Prostate gland (tissue), 2 donors: ENCODE measurements around the gene DACH1. TPM values are rescaled to one million over a fixed set of nuclear protein-coding genes. Genes with fewer than 3 reads are reported as not detected.

Experiments used
- DNase-seq: peaks from one replicate; pipeline ENCODE4 v3.0.0-alpha.2; 2019; ENCODE audit warnings: low spot score
- H3K27ac ChIP-seq, 2 donors: fragments of 200-600 bp; sonication (generic); 2 replicates each; pipeline ENCODE4 v1.5.1; 2017 to 2019
- H3K27me3 ChIP-seq: fragments of 200-600 bp; sonication (generic); replicated peaks from 2 replicates; pipeline ENCODE4 v1.5.1; 2019; ENCODE audit not compliant: insufficient read depth
- H3K36me3 ChIP-seq, 2 donors: fragments of 200-600 bp; sonication (generic); 1 replicate in 1 of 2; 2 replicates in 1 of 2; pipeline versions ENCODE4 v1.5.1 to v1.8.1; 2017 to 2019
- H3K4me1 ChIP-seq: fragments of 200-600 bp; sonication (generic); replicated peaks from 2 replicates; pipeline ENCODE4 v1.5.1; 2019
- H3K4me3 ChIP-seq, 2 donors: fragments of 200-600 bp; sonication (generic); 2 replicates each; pipeline ENCODE4 v1.5.1; 2017 to 2019
- H3K9me3 ChIP-seq: fragments of 200-600 bp; sonication (generic); 2 replicates; pipeline ENCODE4 v1.5.1; 2017
- POLR2A ChIP-seq: fragments of 450-650 bp; IDR thresholded peaks from one replicate; pipeline ENCODE4 v1.6.1; 2016; ENCODE audit warnings: antibody characterized with exemption, mild to moderate bottlenecking
- POLR2AphosphoS5 ChIP-seq: sonication (generic); formaldehyde crosslinking; IDR thresholded peaks from one replicate; pipeline ENCODE4 v1.6.1; 2017; ENCODE audit warnings: antibody characterized with exemption
- WGBS: methylation state at CpG from one replicate; pipeline ENCODE4 v1.1.5; 2018; 5-methylcytosine and 5-hydroxymethylcytosine counted together
- intact Hi-C: fragments of 100-400 bp; cut with DNase I; formaldehyde crosslinking; loops from one replicate; pipeline ENCODE4 v1.14.2; 2022
- total RNA-seq, 2 donors: library from RNA; depleted of rRNA; stranded (reverse); fragments of >200 nt; gene quantifications; one replicate each; pipeline ENCODE4 v1.1.0, GENCODE V29; 2016
- TF ChIP-seq, protein P1 (sequence below), 4 experiments: fragments of 200-600 bp in 2 of 4; fragments of 450-650 bp in 2 of 4; sonication (generic) in 2 of 4; IDR thresholded peaks; 1 replicate in 3 of 4; 2 replicates in 1 of 4; pipeline ENCODE4 v1.5.1; 2016 to 2019; ENCODE audit warnings: antibody characterized with exemption in 4 of 4, mild to moderate bottlenecking in 2 of 4, moderate library complexity in 2 of 4

Gene DACH1
- total RNA-seq, 2 donors from 2014 or later = 14.6 to 18.0 TPM

DNA sequence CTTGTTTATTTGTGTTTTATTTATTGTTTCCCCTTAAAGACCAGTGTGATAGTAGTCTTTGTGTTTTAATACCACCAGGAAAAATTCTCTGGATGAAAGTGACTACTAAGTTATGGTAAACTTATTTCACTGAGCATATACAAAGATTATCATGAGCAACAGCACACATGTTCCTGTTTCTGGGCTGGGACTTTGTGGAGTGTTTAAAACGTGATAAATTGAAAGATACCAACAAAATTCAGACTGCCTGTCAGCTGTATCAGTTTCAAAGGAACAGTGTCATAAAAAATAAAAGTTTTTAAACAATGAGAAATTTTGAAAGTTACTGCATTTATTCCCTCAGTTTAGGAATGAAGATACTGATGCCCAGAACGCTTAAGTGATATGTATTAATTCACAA lies 259.4 kb downstream of the DACH1 start:
- TF ChIP-seq POLR2A (no peak), POLR2AphosphoS5 (no peak)
- TF ChIP-seq, protein P1, sequence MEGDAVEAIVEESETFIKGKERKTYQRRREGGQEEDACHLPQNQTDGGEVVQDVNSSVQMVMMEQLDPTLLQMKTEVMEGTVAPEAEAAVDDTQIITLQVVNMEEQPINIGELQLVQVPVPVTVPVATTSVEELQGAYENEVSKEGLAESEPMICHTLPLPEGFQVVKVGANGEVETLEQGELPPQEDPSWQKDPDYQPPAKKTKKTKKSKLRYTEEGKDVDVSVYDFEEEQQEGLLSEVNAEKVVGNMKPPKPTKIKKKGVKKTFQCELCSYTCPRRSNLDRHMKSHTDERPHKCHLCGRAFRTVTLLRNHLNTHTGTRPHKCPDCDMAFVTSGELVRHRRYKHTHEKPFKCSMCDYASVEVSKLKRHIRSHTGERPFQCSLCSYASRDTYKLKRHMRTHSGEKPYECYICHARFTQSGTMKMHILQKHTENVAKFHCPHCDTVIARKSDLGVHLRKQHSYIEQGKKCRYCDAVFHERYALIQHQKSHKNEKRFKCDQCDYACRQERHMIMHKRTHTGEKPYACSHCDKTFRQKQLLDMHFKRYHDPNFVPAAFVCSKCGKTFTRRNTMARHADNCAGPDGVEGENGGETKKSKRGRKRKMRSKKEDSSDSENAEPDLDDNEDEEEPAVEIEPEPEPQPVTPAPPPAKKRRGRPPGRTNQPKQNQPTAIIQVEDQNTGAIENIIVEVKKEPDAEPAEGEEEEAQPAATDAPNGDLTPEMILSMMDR (IDR thresholded peaks at IDR 0.05) = no peak
- intact Hi-C loops = no loop called here
- no peak overlapping the region for H3K4me3 ChIP-seq
- no peak overlapping the region for H3K27ac ChIP-seq
- H3K4me1 ChIP-seq = no peaks in the 10 kb centered on the region
- no peak for DNase-seq
- WGBS = 44% methylated on average over 2 of the region's 2 CpGs
- H3K36me3 ChIP-seq = no peaks in the 10 kb centered on the region
- no peaks in the 10 kb centered on the region for H3K27me3 ChIP-seq
- no peaks in the 10 kb centered on the region for H3K9me3 ChIP-seq

DNA sequence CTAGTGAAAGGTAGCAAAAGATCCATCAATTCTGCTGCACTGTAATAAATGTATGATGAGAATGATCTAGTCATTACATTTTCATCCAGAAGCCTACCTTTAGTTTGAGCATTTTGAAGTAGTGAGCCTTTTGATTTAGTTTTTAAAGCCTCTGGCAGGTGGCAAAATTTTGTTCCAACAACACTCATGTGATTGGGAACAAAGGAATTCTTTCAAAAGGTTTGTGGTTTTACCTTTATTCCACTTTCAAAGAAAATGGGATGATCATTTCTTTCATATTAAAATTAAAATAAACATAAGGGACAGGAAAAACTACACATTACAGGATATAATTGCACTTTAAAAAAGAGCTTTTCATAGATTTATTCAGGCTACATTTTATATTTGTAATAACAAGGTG lies 260.2 kb downstream of the DACH1 start:
- Histone ChIP-seq H3K36me3 (no peaks in the 10 kb centered on the region), H3K27ac (no peak overlapping the region), H3K4me1 (no peaks in the 10 kb centered on the region), H3K9me3 (no peaks in the 10 kb centered on the region), H3K4me3 (no peak overlapping the region), H3K27me3 (no peaks in the 10 kb centered on the region)
- DNase-seq = no peak
- intact Hi-C loops = no loop called here
- TF ChIP-seq, protein P1 (IDR thresholded peaks at IDR 0.05) = no peak
- TF ChIP-seq POLR2AphosphoS5 (no peak), POLR2A (no peak)

DNA sequence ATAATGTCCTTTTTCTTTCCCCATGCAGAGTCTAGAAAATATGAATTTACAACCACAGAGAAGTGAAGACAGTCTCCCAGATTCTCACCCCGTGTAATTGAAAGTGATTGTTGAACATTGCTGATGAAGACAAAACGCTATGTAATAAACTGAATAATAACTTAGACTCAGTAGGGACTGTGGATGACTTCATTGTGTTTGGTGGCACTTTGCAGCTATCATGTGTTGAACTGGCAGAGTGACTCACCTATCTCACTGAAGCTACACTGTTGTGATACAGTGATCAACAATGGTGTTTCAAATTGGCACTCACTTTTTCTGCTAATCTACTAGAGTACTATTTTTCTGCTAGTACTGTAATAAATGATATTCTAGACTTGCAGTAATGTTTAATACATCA lies 261.3 kb downstream of the DACH1 start:
- Histone ChIP-seq H3K4me1 (no peaks in the 10 kb centered on the region), H3K9me3 (no peaks in the 10 kb centered on the region), H3K27ac (no peak overlapping the region), H3K27me3 (no peaks in the 10 kb centered on the region), H3K36me3 (no peaks in the 10 kb centered on the region), H3K4me3 (no peak overlapping the region)
- intact Hi-C loops = no loop called here
- 94% methylated on average over 2 of the region's 2 CpGs for WGBS
- no peak for DNase-seq
- TF ChIP-seq POLR2AphosphoS5 (no peak), POLR2A (no peak)
- TF ChIP-seq, protein P1 (IDR thresholded peaks at IDR 0.05) = no peak

DNA sequence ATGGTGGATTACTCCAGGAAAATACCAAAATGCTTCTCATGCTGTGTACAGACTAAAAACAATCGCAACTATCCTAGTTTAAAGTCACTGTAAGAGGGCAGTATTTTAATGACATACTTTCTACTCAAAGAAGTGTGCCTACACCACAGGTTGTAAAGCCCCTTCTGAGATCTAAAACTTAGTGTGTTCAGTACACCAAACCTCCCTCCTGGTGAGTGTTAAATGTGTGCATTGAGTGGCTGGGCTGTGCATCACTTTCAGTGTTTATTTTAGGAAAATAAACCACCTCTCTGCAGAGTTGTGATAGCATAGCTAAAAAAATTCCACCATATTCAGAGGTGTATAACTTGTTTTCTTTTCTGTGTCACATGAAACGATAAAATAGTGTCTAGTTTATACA lies 263.7 kb downstream of the DACH1 start:
- DNase-seq = no peak
- H3K9me3 ChIP-seq = no peaks in the 10 kb centered on the region
- H3K36me3 ChIP-seq = no peaks in the 10 kb centered on the region
- H3K4me1 ChIP-seq = no peaks in the 10 kb centered on the region
- H3K27ac ChIP-seq = no peak overlapping the region
- intact Hi-C loops = no loop called here
- no peak overlapping the region for H3K4me3 ChIP-seq
- no peaks in the 10 kb centered on the region for H3K27me3 ChIP-seq
- WGBS = 97% methylated on average over 2 of the region's 2 CpGs
- no peak for TF ChIP-seq POLR2A
- TF ChIP-seq, protein P1 (IDR thresholded peaks at IDR 0.05) = no peak
- TF ChIP-seq POLR2AphosphoS5 = no peak

DNA sequence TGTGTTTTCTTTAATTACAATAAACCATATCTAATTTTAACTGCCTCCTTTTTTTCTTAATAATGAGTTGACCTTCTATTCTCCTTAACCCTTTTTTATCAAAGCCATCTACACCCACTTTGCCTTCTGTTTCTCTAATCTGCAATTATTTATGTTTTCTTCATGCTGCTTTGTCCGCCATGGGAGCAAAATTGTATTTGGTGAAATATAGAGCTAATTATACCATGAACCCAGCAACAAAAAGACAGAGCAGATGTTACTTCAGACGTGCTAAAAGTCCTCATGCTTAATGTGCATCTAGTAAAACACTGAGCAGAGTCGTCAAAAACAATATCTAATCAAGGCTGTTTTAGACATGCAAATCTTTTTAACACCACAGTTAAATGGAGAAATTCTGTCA lies 264.7 kb downstream of the DACH1 start:
- Histone ChIP-seq H3K9me3 (no peaks in the 10 kb centered on the region), H3K4me1 (no peaks in the 10 kb centered on the region), H3K4me3 (no peak overlapping the region), H3K27me3 (no peaks in the 10 kb centered on the region), H3K36me3 (no peaks in the 10 kb centered on the region), H3K27ac (no peak overlapping the region)
- no peak for TF ChIP-seq POLR2AphosphoS5
- TF ChIP-seq, protein P1 (IDR thresholded peaks at IDR 0.05) = no peak
- TF ChIP-seq POLR2A = no peak
- intact Hi-C loops = no loop called here
- DNase-seq = no peak
- WGBS = 84% methylated on average over 3 of the region's 3 CpGs
